GM19438 (cell line): ENCODE measurements around the gene TP53BP1.
A peak's percentile ranks its signal among the peaks of the same experiment; 100 is the strongest.

Source experiments
- ATAC-seq: cut with Tn5 transposase; IDR thresholded peaks from one replicate; pipeline ENCODE4 v1.9.1; 2021; ENCODE audit warnings: low read depth; ENCODE audit not compliant: unreplicated experiment

Gene TP53BP1

GRCh38 chr15:43518197-43518761 lies 25.3 kb upstream of the TP53BP1 start:
- ATAC-seq, result no peak

GRCh38 chr15:43517354-43518196 lies 24.6 kb upstream of the TP53BP1 start, which contains the start of gene MAP1A:
Gene MAP1A (plus strand): TSS chr15:43517608. CDS start chr15:43521474, 3,866 bp downstream.
- ATAC-seq, result no peak

GRCh38 chr15:43516801-43517353 lies 23.9 kb upstream of the TP53BP1 start:
- ATAC-seq, result no peak

DNA sequence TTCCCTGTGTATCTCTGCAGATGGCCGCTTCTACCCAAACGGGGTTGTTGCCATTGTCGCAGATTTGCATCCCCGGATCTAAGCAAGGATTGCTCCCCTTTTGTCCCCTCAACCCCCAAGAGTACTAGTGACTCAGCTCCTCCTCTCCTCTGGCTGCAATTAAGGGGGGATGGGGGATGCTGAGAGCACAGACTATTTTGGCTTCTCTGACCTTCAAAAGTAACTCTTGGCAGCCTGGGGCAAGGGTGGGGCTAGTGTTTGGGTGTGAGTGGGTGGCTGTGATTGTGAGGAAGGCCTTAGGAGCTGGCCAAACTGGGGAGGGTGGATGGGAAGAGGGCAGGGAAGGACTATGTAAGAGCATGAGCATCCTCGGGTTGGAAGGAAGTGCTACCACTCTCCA lies 23.2 kb upstream of the TP53BP1 start:
- ATAC-seq, result no peak

- ATAC-seq, result no peak
These were observed 22.8 kb upstream of the TP53BP1 start for GRCh38 chr15:43515741-43516140.

DNA sequence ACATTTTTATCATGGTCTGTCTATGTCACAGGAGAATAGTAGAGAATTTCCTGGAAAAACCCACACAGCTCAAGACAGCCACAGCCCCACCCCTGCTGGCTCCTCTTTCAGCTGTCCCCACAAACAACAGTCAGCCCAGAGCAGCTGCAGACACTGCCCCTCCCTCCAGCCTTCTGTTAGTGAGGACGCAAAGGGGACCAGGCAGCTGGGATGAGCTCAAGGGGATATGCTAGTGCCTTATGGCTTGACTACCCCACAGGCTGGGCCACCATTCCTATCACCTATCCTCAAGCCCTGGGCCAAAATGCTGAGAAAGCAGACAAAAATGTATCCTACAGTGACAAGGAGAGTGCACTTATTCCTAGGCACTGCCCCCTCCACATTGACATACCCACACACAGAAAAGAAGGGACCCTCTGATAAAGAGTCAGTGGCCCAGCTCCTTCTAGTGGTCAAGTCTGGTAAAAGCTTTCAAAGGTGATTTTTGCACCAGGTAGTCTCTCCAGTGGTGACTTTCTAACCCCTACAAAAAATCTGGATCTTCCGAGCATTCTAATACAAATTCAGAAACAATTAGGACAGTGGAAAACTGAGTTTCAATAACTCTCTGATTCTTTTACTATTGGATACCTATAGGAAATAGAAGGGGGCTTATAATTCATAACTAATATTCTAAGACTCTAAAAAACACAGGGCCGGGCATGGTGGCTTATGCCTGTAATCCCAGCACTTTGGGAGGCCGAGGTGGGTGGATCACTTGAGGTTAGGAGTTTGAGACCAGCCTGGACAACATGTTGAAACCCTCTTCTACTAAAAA lies 21.5 kb upstream of the TP53BP1 start:
- no peak for ATAC-seq

GRCh38 chr15:43513550-43513949 lies 20.6 kb upstream of the TP53BP1 start:
- ATAC-seq, result no peak

DNA sequence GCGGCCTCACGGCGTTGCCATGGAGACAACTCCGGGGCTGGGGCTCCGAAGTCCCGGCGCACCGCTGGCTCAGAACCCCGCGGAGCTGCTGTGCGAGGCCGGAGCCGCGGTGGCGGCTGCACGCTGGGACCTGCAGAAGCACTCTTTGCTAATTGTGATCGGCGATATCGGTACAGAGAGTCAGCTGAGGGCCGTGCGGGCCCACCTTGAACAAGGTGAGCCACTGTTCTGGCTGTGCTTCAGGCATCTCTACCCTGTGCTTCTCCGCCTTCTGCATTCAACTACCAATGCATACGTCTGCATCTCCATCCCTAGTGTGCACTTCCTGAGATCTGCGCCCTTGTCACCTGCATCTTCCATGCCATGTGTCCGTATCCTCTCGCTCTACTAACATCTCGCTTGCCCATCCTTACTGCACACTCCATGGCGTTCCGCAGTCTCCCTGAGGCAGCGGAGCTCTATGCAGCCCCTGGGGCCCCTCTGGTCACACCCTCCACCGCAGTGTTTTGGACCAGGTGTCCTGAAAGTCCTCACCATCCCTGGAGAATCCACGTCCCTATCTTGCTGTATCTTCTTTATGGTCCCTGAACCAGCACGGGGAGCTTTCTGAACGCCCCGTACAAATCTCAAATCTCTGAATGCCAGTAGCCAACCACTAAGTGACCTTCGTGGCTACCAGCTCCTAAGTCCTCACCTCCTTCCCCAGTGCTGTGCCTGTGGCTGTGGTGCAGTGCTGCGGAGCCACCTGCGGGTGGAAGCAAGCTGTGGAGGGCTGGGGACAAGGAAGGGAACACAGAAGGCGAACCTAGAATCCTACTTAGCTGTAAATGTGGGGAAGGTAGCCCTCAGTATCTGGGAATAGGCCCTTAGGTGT lies 18.3 kb upstream of the TP53BP1 start:
- ATAC-seq, result no peak

GRCh38 chr15:43510200-43511011 lies 17.4 kb upstream of the TP53BP1 start:
- ATAC-seq, result peak; percentile 99

DNA sequence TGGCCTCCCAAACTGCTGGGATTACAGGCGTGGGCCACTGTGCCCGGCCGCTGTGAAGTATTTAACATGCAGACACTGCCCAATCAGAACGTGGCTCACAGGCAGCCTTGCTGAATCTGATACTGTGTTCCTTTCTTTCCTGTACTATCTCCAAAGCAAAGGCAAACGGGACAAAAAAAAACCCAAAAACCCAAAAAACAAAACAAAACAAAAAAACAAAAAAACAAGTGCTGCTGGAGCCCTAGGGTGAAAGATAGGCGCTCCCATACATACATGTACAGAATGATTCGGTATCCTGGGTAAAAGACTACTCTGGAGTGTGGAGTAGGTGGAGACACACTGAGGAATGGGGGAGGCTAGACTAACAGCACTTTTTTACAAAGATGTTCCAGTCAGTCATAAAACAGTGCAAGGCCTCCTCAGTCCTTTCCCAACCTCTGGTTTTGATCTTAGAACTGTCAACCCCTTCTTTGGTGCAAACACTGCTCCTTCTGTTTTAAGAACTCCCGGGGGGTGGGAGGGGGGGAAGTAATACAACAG lies 16.8 kb upstream of the TP53BP1 start:
- ATAC-seq, result no peak

DNA sequence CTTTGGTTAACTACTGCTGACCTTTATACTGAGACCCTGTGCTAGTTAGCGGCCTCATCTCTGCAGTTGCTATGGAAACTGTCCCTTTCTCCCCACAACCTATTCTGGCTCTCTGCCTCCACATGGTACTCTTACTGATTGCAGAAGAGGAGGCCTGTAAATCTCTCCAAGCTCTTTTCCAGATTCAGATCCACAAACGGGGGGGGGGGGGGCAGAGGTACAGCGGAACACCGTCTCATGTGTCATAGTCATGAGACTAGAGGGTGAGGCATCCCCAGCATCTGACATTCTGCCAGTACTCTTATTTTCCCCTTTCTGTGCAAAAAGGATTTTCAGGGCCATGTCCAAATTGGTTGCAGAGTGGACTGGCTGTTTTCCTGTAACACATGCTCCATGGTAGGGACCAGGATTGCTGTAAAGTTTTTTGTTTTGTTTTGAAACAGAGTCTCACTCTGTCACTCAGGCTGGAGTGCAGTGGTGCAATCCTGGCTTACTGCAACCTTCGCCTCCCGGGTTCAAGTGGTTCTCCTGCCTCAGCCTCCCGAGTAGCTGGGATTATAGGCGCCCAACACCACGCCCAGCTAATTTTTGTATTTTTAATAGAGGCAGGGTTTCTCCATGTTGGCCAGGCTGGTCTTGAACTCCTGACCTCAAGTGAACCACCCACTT lies 16.2 kb upstream of the TP53BP1 start:
- ATAC-seq, result no peak

GRCh38 chr15:43508421-43508820 lies 15.5 kb upstream of the TP53BP1 start:
- ATAC-seq, result no peak

GRCh38 chr15:43505738-43506137 lies 12.8 kb upstream of the TP53BP1 start:
- ATAC-seq, result no peak

- ATAC-seq, result no peak
These were observed 6.7 kb upstream of the TP53BP1 start for GRCh38 chr15:43499635-43500034.

DNA sequence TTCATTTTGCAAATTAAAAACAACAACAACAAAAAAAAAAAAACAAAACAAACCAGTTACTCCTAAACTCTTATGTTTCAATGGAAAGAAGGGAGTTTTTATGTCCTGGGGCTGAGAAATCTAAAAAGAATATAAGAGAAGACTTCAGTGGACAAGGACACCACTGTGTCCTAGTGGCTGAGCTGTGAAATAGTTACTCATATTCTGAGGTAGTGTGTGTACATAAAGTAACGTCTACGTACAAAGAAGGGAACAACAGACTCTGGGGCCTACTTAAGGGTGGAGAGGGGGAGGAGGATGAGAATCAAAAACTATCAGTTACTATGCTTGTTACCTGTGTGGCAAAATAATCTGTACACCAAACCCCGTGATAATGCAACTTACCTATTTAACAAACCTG lies 6.0 kb upstream of the TP53BP1 start:
- no peak for ATAC-seq

DNA sequence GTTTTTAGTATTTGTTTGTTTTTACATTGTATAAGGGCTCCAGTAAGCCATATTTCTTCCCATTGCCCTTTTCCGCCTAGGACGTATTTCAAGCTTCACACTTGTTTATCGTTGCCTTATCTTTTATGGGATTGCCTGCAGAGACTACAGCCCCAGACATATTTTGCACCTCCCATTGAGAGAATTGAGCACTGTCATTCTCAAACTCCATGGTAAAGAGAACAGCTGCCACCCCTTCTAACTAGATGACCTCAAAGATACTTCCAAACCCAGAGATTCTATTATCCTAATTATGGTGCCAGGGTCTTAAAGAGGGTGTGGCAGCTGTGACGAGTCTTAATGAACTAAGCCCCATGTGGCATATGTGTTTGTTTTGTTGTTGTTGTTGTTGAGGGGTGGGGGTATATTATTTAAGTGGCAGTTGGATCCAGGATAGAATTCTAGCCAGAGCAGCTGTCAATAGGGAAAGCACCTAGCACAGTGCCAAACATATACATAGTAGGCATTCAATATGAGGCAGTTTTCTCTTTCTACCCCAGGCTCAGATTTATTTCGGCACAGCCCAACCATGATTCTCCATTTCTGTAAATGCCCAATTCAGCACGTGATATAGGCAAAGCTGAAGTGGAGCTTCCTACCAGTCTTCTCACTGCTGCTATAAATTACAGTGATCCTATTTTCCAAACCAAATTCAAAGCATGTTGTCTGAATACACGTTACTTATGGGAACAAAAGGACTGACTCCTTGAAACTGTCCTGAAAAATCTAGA lies 932 bp upstream of the TP53BP1 start:
- ATAC-seq, result no peak

DNA sequence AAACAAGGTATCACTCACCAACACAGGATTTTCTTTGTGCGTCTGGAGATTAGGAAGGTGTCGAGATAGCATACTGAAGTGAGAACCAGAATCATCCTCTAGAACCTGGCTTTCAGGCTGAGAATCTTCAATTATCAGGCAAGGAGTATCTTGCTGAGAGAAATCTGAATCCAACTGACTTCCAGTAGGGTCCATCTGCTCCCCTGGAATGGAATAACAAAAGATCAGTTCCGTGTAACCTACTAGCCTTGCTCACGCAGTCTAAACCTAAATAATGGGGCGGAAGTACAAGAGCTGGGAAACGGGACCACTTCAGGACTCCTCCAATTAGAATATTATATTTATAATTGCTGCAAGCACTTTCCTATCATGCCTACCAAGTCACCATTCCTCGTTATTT lies 690 bp downstream of the TP53BP1 start:
- ATAC-seq, result no peak

- ATAC-seq, result no peak
These were observed 3.8 kb downstream of the TP53BP1 start for GRCh38 chr15:43489191-43489590.
